A172 (cell line): ENCODE results near the gene WDR64. TPM values are rescaled to one million over a fixed set of nuclear protein-coding genes. Genes with fewer than 3 reads are reported as not detected.

ENCODE experiments used
- DNase-seq: peaks from one replicate; pipeline ENCODE4 v3.0.0-alpha.2; 2015; ENCODE audit warnings: low spot score
- total RNA-seq: library from RNA; depleted of rRNA; stranded (reverse); fragments of >200 nt; shearing (Covaris generic); gene quantifications from 2 replicates; pipeline ENCODE4 v1.2.3, GENCODE V29; 2014; rRNA removed

Gene WDR64
- total RNA-seq, 1 experiment from 2014 or later: not detected

DNA sequence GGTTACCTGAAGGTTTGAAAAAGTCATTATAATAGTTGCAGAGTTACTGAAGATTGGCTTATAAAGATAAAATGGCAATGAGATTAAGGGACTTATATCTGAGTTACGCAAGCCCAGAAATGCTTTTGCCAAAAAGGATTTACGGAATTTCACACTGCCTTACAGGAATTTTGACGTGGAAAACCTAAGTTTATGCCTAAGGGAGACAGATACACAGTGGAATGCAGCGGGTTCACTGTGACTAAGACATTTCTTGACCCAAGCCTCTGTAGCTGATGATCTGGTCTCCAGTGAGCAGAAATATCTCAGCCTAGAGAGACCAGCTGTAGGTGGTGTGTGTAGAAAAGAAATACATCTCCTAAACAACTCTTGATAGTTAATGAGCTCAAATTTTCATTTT lies 185.8 kb downstream of the WDR64 start:
- DNase-seq: peak; percentile 62

- DNase-seq: no peak
These were observed 186.8 kb downstream of the WDR64 start for GRCh38 chr1:241838897-241839296.

DNA sequence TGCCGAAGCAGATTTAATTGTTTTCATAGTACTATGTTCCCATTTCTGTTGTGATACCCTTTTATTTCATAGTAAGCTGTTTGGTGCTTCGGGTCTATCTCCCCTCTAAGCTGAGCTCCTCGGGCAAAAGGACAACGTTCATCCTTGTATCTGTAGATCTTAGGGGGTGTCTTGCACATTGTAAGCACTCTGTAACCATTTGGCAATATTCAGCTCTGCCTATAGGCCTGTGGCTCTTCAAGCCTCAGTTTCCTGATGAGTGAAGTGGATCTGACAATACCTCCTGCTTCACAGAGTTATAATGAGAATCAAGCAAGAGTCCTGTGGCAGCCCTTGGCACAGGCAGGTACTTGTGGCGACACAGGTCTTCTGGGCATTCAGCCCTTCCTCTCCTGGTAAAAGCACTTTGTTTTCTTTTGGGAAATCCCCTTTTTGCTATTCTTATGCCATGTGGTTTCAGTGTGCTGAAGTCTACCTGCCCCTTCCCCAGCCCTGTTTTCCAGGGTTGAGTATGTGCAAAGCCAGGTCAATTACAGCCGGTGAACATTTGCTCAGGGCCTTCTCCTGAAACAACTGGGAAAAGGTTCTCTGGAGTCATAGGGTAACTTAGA lies 187.4 kb downstream of the WDR64 start:
- no peak for DNase-seq

DNA sequence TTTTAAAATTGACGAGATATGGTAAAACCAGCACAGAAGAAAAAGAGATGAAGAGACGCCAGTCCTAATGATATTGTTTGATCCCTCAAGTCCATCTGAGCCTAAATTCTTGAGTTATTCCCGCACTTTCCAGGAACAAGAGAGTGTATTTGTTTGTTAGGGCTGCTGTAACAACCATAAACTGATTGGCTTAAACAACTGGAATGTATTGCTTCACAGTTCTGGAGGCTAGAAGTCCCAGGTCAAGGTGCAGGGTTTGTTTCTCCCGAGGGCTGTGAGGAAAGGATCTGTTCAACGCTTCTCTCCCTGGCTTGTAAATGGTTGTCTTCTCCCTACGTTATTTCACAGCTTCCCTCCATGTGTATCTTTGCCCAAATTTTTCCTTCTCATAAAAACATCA lies 188.1 kb downstream of the WDR64 start:
- DNase-seq: no peak

DNA sequence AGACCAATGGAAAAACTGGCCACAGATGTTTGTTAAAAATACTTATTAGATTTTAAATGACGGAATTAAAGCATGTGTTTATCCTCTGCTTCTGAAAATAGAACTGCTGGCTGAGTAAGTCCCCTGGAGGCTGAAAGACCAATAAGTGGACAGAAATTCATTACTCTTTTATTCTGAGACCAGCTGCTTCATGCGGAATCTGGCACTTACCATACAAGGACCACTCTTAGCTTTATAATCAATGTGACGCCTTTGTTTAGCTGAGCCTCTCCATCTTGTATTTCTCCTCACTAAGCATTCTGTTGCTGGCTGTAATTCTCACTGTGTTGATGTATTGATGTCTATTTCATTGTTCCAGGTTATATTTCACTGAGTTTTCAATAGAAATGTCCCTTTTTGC lies 189.6 kb downstream of the WDR64 start:
- DNase-seq: no peak

GRCh38 chr1:241842565-241842964 lies 190.5 kb downstream of the WDR64 start:
- DNase-seq: no peak

- DNase-seq: no peak
These were observed 192.5 kb downstream of the WDR64 start for GRCh38 chr1:241844593-241844992.

DNA sequence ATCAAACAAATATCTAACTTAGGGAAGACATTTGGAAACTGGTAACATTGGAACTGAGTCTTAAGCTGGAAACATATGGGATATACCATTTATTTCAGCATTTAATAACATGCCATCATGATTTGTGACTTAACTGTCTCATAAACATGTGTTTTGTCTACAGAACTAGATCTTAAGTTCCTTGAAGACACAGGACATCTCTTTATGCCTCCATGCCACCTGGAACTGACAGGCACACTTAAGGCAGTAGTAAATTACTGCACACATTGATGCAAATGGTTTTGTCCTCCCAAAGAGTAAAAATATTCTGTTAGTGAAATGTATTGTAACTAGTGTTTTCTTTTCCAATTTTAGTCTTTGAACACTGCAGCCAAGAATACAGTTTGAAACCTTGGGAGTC lies 194.3 kb downstream of the WDR64 start:
- DNase-seq: no peak

GRCh38 chr1:241846862-241847539 lies 194.9 kb downstream of the WDR64 start:
- no peak for DNase-seq

- DNase-seq: no peak
These were observed 195.4 kb downstream of the WDR64 start for GRCh38 chr1:241847540-241847795.

- peak; percentile 95 for DNase-seq
These were observed 196.0 kb downstream of the WDR64 start, which contains the start of gene EXO1 for GRCh38 chr1:241847796-241848685. Gene EXO1, plus strand, starts transcription at chr1:241848204. Its CDS starts 2,222 bp downstream, at chr1:241850426.

GRCh38 chr1:241848686-241849344 lies 196.7 kb downstream of the WDR64 start:
- no peak for DNase-seq

- no peak for DNase-seq
These were observed 197.2 kb downstream of the WDR64 start for GRCh38 chr1:241849345-241849695.

Other genes with a start within 250 kb of the WDR64 start
- gene FH, start 132.5 kb upstream of the WDR64 start, total RNA-seq: 351 and 373 TPM in 2 replicates
- gene KMO, start 119.9 kb upstream of the WDR64 start, total RNA-seq: 2.4 TPM in 1 of 2 replicates, not detected in the other
- 45.7 and 55.4 TPM in 2 replicates for gene CHML, start 11.9 kb upstream of the WDR64 start, total RNA-seq
- 12.1 and 22.8 TPM in 2 replicates for gene OPN3, start 11.9 kb upstream of the WDR64 start, total RNA-seq
- gene EXO1, start 195.9 kb downstream of the WDR64 start, total RNA-seq: 56.1 and 71.4 TPM in 2 replicates